CD4-positive, alpha-beta T cell (primary cell): ENCODE results near the gene KIF3B. TPM values are rescaled to one million over a fixed set of nuclear protein-coding genes. Genes with fewer than 3 reads are reported as not detected.

Source experiments
- ATAC-seq: fragments of 200-7000 bp; cut with Tn5 transposase; one replicate; pipeline ENCODE4 v1.10.0; 2022; ENCODE audit warnings: mild to moderate bottlenecking; ENCODE audit not compliant: poor library complexity
- CTCF ChIA-PET: fragments of 350-600 bp; sonication (Branson Sonifier 250); formaldehyde crosslinking; loops from one replicate; lab custom pipeline; 2021; ENCODE audit warnings: antibody characterized with exemption, inconsistent platforms; lab: Charles Lee
- POLR2A ChIA-PET: fragments of 350-600 bp; sonication (Branson Sonifier 250); formaldehyde crosslinking; loops from one replicate; lab custom pipeline; 2021; ENCODE audit warnings: antibody characterized with exemption, inconsistent platforms; lab: Charles Lee
- DNase-seq, 14 experiments: peaks; one replicate each; pipeline ENCODE4 v3.0.0-alpha.2; 2013 to 2020; ENCODE audit warnings: mixed read lengths in 2 of 14
- H3K27ac ChIP-seq, 2 donors: one replicate each; pipeline versions ENCODE4 v1.5.1 to v1.7.0; 2013; ENCODE audit warnings: low read length in 2 of 2, low read depth in 1 of 2, mild to moderate bottlenecking in 1 of 2
- H3K27me3 ChIP-seq, 2 experiments: 1 replicate in 1 of 2; 2 replicates in 1 of 2; pipeline versions ENCODE4 v1.6.1 to v1.7.0; 2013; ENCODE audit warnings: low read length in 2 of 2, control low read depth in 1 of 2, mild to moderate bottlenecking in 1 of 2, moderate library complexity in 1 of 2; ENCODE audit not compliant: insufficient read depth in 2 of 2, control insufficient read depth in 1 of 2
- H3K36me3 ChIP-seq: one replicate; pipeline ENCODE4 v1.6.1; 2013; ENCODE audit warnings: low read length, control low read depth; ENCODE audit not compliant: insufficient read depth
- H3K4me1 ChIP-seq: one replicate; pipeline ENCODE4 v1.6.1; 2013; ENCODE audit warnings: low read length, control low read depth; ENCODE audit not compliant: insufficient read depth
- H3K4me3 ChIP-seq: one replicate; pipeline ENCODE4 v1.5.1; 2013; ENCODE audit warnings: mild to moderate bottlenecking, low read length, moderate library complexity
- H3K9me3 ChIP-seq, 2 experiments: 1 replicate in 1 of 2; 2 replicates in 1 of 2; pipeline versions ENCODE4 v1.6.1 to v1.7.0; 2013; ENCODE audit warnings: low read length in 2 of 2, mild to moderate bottlenecking in 2 of 2, control low read depth in 1 of 2, moderate library complexity in 1 of 2; ENCODE audit not compliant: control insufficient read depth in 1 of 2, insufficient read depth in 1 of 2
- H3K27ac Mint-ChIP-seq: one replicate; pipeline ENCODE4 v1.8.0; 2020; ENCODE audit warnings: mixed read lengths
- H3K27me3 Mint-ChIP-seq: one replicate; pipeline ENCODE4 v1.8.0; 2021; ENCODE audit warnings: mixed read lengths
- H3K36me3 Mint-ChIP-seq: one replicate; pipeline ENCODE4 v1.8.0; 2021; ENCODE audit warnings: low read depth, mixed read lengths
- H3K4me1 Mint-ChIP-seq: one replicate; pipeline ENCODE4 v1.8.0; 2021; ENCODE audit warnings: low read depth, mixed read lengths
- H3K4me3 Mint-ChIP-seq: one replicate; pipeline ENCODE4 v1.8.0; 2020; ENCODE audit warnings: mild to moderate bottlenecking, mixed read lengths
- H3K9me3 Mint-ChIP-seq: one replicate; pipeline ENCODE4 v1.8.0; 2020; ENCODE audit warnings: mixed read lengths
- intact Hi-C, 2 experiments: fragments of 100-400 bp; cut with DNase I in 1 of 2; cut with micrococcal nuclease in 1 of 2; formaldehyde crosslinking; loops; one replicate each; pipeline versions ENCODE4 v1.15.1 to v1.9.0; 2023 to 2025; cut with DNase I, micrococcal nuclease
- total RNA-seq, 174 experiments: library from RNA in 2 of 174; stranded (reverse) in 2 of 174; gene quantifications; one replicate each; pipeline ENCODE4 v1.2.3 and lab custom pipeline; 2021 to 2026
- TF ChIP-seq, protein P1 (sequence below): fragments of 200-600 bp; IDR thresholded peaks from one replicate; pipeline ENCODE4 v1.8.0; 2022; ENCODE audit warnings: antibody characterized with exemption, mild to moderate bottlenecking

Gene KIF3B
- total RNA-seq, 2 experiments from 2014 or later, result 7.3 TPM

- no peak for DNase-seq
- Histone ChIP-seq H3K9me3 (no peaks in the 10 kb centered on the region), H3K27me3 (no peaks in the 10 kb centered on the region), H3K27ac (no peak overlapping the region), H3K4me3 (no peak overlapping the region), H3K4me1 (no peaks in the 10 kb centered on the region), H3K36me3 (peaks cover 33% of the 10 kb centered on the region)
- H3K4me3 Mint-ChIP-seq, result no peak overlapping the region
- TF ChIP-seq, protein P1, sequence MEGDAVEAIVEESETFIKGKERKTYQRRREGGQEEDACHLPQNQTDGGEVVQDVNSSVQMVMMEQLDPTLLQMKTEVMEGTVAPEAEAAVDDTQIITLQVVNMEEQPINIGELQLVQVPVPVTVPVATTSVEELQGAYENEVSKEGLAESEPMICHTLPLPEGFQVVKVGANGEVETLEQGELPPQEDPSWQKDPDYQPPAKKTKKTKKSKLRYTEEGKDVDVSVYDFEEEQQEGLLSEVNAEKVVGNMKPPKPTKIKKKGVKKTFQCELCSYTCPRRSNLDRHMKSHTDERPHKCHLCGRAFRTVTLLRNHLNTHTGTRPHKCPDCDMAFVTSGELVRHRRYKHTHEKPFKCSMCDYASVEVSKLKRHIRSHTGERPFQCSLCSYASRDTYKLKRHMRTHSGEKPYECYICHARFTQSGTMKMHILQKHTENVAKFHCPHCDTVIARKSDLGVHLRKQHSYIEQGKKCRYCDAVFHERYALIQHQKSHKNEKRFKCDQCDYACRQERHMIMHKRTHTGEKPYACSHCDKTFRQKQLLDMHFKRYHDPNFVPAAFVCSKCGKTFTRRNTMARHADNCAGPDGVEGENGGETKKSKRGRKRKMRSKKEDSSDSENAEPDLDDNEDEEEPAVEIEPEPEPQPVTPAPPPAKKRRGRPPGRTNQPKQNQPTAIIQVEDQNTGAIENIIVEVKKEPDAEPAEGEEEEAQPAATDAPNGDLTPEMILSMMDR, result no peak
- no peaks in the 10 kb centered on the region for H3K9me3 Mint-ChIP-seq
- ATAC-seq, result no peak
- no peak overlapping the region for H3K27ac Mint-ChIP-seq
- no peaks in the 10 kb centered on the region for H3K27me3 Mint-ChIP-seq
- ChIA-PET CTCF (no interaction called here), POLR2A (no interaction called here)
- intact Hi-C loops, result no loop called here
- peaks cover 47% of the 10 kb centered on the region for H3K36me3 Mint-ChIP-seq
- no peaks in the 10 kb centered on the region for H3K4me1 Mint-ChIP-seq
Observed at GRCh38 chr20:32326504-32326845, 49.0 kb downstream of the KIF3B start.

DNA sequence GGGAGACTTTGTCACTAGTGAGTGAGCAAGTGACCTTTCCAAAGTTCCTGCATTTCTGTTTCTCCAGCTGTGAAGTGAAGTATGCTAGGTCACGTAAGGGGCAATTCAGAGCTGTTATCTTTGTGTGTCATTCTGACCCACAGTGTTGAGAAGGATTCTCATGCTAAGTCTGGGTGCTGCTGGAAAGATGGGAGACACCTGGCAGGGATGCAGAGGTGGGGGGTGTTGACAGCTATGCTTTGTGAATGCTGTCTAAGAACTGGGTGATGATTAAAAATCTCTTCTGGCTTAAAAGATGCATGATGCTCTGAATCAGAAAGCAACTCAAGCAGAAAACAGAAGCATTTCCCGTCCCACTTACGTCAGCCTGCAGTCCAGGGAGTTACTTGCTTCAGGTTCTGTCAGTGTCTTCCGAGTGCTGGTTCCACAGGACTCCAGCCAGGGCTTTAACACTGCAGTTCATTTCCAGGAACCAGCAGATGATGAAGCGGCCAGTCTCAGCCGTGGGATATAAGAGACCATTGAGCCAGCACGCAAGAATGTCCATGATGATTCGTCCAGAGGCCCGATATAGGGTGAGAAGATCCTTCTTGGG is 49.7 kb downstream of the KIF3B start:
- Histone ChIP-seq H3K27me3 (no peaks in the 10 kb centered on the region), H3K9me3 (no peaks in the 10 kb centered on the region), H3K4me1 (peaks cover 2% of the 10 kb centered on the region), H3K4me3 (no peak overlapping the region), H3K36me3 (peaks cover 35% of the 10 kb centered on the region), H3K27ac (no peak overlapping the region)
- Mint-ChIP-seq H3K27me3 (no peaks in the 10 kb centered on the region), H3K36me3 (peaks cover 51% of the 10 kb centered on the region), H3K4me3 (no peak overlapping the region), H3K9me3 (no peaks in the 10 kb centered on the region), H3K4me1 (no peaks in the 10 kb centered on the region), H3K27ac (no peak overlapping the region)
- ATAC-seq, result no peak
- DNase-seq, result no peak
- TF ChIP-seq, protein P1, result no peak
- POLR2A ChIA-PET, result interaction anchor here (0.5 kb wide), 1 partner anchor 99 kb away, joined by 3 read pairs; no protein-coding TSS in a partner anchor
- intact Hi-C loops, result no loop called here
- CTCF ChIA-PET, result no interaction called here

DNA sequence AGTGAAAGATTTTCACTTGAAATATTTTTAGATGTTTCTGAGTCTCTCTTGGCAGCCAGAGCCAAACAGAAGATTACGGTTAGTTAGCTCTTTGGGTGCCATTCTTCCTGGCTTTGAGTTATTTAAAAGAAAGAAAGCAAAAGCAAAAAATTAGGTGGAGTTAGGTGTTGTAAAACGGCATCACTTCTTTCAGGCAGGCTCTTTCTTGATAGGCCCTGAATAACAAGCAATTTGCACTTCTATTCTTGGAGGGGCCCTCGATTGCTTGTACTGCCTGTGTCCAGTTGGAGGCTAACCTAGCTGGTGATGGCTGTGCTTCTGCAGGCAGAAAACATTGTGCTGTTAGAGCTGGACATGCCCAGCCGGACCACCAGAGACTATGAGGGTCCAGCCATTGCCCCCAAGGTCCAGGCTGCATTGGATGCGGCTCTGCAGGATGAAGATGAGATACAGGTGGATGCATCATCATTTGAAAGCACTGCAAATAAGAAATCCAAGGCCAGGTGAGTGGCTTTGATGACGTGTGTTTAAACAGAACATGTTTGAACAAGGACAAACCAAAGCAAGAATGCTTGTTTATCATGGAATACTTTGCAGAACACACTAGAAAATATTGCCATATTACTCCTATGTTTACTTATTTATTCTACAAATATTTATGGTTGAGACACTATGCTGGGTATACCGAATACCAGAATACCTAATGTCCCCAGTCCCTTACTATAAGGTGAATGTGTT is 52.5 kb downstream of the KIF3B start:
- Histone ChIP-seq H3K4me1 (peaks cover 24% of the 10 kb centered on the region), H3K27ac (no peak overlapping the region), H3K36me3 (peaks cover 41% of the 10 kb centered on the region), H3K27me3 (no peaks in the 10 kb centered on the region), H3K9me3 (no peaks in the 10 kb centered on the region), H3K4me3 (no peak overlapping the region)
- POLR2A ChIA-PET, result no interaction called here
- Mint-ChIP-seq H3K4me3 (no peak overlapping the region), H3K36me3 (peaks cover 63% of the 10 kb centered on the region), H3K4me1 (peaks cover 15% of the 10 kb centered on the region), H3K27ac (no peak overlapping the region), H3K27me3 (no peaks in the 10 kb centered on the region), H3K9me3 (no peaks in the 10 kb centered on the region)
- intact Hi-C loops, result no loop called here
- TF ChIP-seq, protein P1, result no peak
- DNase-seq (no peak), ATAC-seq (no peak)
- CTCF ChIA-PET, result no interaction called here
